NCI-H1105 treated with DMSO at 0.1 percent for 48 hours (cell line): ENCODE measurements around the gene MPV17L2.

Experiments
- DNase-seq: peaks from one replicate; lab custom pipeline; 2025; lab: John Stamatoyannopoulos, UW

The MPV17L2 gene

DNA sequence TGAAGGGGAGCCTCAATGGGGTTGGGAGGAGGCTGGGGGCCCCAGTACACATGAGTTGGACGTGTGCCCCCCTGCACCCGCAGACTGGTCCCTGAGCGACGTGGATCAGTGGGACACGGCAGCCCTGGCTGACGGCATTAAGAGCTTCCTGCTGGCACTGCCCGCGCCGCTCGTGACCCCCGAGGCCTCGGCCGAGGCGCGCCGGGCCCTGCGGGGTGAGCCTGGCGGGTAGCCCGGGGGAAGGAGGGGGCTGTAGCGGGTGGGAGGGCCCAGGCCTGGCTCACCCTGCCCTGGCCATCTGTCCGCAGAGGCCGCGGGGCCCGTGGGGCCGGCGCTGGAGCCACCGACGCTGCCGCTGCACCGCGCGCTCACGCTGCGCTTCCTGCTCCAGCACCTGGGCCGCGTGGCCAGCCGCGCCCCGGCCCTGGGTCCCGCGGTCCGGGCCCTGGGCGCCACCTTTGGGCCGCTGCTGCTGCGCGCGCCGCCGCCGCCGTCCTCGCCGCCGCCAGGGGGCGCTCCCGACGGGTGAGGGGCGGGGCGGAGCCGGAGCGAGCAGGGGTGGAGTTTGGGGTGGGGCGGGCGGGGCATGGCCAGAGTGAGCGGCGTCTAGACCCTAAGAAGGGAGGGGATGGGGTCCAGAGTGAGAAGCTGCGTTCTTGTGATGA is 31.9 kb upstream of the MPV17L2 start:
- DNase-seq: peak; percentile 52

DNA sequence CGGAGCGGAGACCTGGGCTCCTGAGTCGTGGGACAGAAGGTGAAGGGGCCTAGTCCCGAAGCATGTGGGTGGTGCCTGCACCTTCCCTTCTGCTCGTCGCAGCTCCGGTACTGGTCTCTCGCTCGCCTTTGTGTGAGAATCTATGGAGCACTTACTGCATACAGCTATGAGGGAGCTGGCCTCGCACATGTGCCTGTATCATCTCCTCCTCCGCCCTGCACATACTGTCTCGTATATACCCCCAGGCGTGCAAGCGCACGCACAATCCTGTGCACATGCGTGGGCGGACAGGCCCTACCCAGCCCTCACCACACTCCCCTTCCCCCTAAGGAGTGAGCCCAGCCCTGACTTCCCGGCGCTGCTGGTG is 31.4 kb upstream of the MPV17L2 start:
- no peak for DNase-seq

DNA sequence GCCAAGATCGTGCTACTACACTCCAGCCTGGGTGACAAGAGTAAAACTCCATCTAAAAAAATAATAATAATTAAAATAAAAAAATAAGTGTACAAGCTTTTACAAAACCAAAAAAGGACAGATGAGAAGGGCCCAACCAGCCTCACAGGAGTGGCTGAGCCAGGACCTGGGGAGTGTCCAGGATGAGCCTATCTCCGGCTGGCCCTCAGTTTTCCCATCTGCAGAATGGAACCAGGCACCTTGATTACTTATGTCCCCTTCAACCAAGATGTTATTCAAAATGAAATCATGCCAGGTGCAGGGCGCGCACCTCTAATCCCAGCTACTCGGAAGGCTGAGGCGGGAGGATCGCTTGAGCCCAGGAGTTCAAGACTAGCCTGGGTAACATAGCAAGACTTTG is 28.9 kb upstream of the MPV17L2 start:
- no peak for DNase-seq

DNA sequence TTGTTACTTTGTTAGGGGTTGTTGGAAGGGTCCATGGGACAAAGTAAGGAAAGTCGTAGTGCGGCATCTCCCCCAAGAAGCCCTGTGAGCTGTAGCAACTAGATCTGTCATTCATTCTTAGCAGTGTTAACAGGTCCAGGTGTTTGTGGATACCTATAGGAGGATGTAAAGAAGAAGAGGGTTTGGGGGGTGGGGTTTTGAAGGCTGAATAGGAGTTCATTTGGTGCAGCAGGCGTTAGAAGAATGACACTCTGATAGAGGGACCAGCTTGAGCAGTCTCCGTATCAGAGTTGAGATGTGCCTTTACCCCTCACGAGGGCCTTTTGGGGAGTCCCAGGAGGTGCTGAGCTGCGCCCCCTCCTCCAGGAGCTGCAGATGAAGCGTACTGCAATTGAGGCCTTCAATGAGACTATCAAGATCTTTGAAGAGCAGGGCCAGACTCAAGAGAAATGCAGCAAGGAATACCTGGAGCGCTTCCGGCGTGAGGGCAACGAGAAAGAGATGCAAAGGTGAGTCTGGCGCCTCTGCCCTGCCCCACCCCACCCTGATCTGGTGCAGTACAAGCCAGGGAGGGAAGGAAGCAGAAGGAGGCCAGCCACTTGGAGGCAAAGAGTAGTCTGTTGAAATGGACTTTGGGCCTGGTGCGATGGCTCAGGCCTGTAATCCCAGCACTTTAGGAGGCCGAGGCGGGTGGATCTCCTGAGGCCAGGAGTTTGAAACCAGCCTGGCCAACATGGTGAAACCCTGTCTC is 27.0 kb upstream of the MPV17L2 start:
- DNase-seq: no peak

DNA sequence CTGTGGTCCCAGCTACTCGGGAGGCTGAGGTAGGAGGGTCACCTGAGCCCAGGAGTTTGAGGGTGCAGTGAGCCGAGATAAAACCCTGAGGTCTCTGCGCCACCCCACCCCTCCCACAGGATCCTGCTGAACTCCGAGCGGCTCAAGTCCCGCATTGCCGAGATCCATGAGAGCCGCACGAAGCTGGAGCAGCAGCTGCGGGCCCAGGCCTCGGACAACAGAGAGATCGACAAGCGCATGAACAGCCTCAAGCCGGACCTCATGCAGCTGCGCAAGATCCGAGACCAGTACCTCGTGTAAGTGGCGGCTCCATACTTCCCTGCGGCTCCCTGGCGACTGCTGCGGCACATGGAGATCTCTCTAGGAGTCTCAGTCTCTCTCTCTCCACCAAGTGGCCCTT is 26.0 kb upstream of the MPV17L2 start:
- no peak for DNase-seq

DNA sequence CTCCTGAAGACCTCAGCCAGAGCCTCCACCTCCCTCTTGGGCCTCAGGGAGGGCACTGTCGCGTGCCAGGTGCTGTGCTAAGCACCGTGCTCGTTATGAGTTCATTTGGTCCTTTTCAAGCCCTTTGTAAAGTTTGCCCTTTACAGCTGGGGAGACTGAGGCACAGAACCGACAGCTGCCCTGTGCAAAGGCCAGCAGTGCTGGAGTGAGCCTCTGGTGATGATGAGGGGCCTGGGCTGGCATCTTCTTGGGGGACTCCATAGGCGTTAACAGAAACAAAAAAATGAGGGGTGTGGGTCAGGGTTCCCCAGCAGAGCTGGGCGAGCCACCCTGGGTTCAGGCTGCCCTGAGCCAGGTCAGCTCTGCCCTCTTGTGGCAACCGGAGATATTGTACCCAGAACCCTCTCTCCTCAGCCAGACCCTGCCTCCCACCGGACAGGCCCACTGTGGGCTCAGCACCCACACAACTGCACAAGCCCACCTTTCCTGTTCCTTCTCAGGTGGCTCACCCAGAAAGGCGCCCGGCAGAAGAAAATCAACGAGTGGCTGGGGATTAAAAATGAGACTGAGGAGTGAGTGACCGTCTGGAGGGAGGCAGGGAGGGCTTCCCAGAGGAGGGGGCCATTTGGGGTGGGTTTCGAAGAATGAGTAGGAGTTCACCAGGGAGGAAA is 24.9 kb upstream of the MPV17L2 start:
- DNase-seq: no peak

DNA sequence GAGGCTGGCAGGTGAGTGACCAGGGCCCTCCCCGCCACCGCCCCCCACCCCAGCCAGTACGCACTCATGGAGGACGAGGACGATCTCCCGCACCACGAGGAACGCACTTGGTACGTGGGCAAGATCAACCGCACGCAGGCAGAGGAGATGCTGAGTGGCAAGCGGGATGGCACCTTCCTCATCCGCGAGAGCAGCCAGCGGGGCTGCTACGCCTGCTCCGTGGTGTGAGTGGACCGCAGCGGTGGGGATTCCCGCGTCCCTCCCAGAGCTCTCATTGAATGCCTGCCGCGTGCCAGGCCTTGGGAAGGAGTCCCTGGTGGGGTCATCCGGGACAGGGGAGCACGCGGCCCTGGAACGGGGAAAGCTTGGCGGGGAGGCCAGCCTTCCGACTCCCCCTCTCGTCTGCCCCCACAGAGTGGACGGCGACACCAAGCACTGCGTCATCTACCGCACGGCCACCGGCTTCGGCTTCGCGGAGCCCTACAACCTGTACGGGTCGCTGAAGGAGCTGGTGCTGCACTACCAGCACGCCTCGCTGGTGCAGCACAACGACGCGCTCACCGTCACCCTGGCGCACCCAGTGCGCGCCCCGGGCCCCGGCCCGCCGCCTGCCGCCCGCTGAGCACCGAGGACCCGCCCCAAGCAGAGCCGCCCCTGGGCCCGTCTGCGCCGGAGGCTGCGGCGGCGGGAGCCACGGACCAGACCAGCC is 24.2 kb upstream of the MPV17L2 start:
- DNase-seq: no peak

DNA sequence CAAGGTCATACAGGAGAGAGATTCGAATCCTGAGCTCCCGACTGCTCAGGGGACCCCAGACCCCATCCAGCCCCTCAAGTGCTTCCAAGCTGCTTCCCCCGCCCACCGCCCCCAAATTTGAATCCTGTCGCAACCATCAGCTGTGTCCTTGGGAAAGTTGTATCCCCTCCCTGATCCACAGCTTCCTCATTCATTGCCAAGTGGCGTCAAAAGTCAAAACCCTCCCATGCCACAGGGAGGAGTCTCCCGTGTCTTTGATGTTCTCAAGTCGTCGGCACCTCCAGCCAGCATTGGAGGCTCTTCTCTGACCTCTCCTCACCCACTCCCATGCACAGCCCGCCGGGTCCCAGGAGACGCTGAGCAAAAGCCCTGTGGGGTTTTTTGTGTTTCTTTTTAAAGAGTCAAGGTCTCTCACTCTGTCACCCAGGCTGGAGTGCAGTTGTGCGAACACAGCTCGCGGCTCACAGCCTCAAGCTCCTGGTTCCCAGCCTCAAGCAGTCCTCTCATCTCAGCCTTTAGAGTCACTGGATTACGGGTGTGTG is 22.2 kb upstream of the MPV17L2 start:
- DNase-seq: no peak

DNA sequence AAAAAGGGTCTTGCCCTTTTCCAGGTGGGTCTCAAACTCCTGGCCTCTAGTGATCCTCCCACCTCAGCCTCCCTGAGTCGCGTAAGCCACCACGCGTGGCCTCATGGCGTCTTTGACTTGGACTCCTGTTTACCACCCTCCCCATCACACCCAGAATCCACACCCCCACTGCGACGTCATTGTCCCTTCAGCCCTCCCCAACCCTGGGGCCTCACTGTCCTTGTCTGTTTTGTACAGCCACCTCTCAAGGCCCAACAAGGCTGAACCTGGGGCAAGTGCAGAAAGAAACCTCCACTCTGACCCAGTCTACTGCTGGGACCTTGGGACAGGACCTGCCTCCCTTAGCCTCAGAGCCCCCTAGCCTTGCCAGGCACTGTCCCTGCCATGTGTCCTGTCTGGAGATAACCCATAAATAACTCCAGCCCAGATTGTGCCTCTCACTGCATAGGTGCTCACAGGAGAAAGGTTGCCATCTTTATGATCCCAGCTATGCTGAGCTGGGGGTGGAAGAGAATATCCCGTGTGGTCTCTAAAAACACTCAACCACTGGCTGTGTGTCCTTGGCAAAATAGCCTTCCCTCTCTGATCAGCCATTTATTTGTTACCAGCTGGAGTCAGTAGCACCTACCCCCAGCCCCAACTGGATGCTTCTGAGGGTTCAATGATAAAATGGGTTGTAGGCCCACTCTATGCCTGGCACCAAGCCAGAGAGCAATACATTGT is 21.3 kb upstream of the MPV17L2 start:
- no peak for DNase-seq

DNA sequence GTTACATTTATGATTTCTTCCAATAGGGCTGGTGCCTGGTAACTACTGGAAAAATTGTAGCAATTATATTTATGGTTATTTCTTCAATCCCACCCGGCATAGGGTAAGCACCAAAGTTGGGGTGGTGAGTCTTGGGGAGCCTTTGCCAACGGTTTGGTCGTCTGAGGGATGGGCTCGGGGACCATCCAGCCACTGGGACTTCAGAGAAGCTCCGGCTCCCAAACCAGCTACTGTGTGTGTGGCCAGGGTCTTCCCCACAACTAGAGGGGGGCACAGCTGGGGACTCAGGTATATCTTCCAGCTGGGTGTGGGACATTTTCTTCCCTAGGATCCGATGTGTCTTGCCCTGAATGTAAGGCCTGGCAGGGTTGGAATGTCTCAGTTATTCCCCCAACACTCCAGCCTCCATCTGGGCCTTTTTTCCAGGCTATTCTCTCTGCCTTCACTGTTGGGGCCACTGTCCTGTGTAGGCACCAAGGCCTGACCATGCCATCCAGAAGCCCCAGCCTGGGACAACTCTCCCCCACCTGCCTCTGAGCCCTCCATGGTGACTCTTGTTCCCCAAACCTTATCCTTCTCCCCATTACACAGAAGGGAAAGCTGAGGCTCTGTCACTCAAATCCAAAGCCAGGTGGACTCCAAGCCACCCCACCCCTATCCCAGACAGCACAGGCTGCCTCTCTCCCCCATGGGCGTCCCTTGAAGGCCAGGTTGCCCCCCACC is 20.5 kb upstream of the MPV17L2 start:
- DNase-seq: no peak

DNA sequence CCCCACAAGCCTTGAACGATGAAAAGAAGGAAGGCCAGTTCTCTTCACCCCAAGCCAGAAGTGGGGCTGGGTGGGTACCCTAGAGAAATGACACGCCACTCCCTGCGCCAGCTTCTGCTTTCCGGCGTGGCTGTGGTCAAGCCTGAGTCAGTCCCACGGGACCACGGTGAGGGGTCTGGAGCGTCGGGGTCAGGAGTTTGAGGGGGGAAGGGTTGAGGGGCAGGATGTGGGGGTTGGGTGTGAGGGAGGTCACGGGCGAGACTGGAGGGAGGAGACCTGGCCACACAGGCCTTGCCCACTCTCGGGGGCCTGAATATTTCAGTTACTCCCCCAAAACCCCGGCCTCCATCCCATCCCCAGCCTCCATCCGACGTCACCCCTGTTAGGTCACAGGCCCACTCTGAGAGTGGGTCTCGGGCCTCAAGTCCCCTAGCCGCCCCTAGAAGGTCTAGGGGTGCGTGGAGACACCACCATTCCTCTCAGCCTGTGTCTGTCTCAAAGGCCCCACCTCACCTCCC is 19.9 kb upstream of the MPV17L2 start:
- no peak for DNase-seq

DNA sequence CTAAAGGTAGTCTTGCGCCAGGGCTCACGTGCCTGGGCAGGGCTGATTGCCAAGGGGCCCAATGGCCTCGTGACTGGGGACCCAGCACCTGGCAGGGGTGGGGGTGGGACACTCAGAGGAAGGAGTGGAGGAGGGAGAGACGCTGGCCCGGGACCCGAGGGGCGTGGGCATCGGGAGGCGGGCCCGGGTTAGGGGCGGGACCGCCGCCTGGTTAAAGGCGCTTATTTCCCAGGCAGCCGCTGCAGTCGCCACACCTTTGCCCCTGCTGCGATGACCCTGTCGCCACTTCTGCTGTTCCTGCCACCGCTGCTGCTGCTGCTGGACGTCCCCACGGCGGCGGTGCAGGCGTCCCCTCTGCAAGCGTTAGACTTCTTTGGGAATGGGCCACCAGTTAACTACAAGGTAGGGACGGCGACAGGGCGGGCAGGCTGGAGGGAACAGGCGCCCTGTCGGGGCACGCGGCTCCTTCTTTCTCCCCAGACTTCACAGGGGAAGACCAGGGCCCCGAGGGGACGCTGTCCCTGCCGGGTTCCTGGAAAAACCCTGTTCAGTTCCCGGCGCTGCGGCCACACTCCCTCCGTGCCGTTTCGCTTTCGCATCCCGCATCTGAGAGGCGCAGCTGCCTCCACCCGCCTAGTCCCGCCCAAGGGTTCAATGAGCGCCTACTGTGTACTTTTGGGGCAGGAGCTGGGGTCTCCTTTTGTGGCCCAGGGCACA is 19.3 kb upstream of the MPV17L2 start, which contains the start of gene IFI30:
Gene IFI30, plus strand, starts transcription at position 242 of the 717 bp plus-strand sequence. Its CDS starts 29 bp downstream, at position 271.
- DNase-seq: peak; percentile 83

DNA sequence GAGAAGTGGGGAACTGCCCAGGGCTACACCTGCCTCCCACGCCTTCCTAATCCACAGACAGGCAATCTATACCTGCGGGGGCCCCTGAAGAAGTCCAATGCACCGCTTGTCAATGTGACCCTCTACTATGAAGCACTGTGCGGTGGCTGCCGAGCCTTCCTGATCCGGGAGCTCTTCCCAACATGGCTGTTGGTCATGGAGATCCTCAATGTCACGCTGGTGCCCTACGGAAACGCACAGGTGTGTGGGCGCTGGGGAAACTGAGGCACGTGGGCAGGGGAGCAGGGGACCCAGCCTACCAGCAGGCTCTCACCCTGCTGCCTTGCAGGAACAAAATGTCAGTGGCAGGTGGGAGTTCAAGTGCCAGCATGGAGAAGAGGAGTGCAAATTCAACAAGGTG is 18.0 kb upstream of the MPV17L2 start:
- no peak for DNase-seq

DNA sequence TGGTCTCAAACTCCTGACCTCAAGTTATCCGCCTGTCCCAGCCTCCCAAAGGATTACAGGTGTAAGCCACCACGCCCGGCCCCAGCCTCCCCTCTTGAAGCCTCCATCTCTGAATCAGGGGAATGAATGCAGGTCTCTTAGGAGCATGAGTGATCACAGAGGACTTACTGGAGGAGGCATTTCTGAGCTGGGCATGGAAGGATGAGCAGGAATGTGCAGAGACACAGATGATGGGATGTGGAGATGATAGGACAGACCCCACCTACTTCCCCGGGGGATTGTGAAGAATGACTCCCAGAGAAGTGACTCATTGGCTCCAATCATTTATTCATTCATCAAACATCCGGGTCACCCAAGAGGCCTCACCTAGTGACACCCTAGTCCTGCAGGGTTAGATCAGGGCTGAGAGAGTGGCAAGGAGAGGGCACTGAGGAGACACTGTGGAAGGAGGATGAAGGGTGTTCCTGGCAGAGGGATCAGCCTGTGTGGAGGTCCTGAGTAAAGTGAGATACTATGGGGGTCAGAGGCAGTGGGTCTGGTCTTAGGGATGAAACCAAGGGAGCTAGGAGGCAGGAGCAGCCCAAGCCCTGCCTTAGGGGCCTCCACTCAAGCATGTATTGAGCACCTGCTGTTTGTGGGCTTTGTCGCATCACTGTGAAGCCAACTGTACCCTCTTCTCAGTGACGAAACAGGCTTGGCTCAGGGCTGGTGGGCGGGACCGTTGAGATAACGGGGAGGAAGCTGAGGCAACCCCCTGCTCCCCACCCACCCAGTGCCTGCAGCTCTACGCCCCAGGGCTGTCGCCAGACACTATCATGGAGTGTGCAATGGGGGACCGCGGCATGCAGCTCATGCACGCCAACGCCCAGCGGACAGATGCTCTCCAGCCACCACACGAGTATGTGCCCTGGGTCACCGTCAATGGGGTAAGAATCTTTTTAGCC is 16.4 kb upstream of the MPV17L2 start:
- DNase-seq: no peak

DNA sequence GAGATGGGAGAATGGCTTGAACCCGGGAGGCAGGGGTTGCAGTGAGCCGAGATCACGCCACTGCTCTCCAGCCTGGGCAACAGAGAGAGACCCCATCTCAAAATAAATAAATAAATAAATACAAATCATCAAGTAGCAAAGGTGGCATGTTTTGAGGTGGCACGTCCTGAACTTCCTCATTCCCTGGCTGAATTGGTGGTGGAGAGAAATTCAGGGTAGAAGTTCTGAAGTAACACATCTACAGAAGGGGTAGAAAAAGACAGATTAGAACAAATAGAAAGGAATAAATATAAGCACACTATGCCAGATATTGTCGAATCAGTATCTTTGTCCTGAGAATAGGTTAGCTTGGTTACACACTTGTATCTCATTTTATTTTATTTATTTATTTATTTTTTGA is 13.1 kb upstream of the MPV17L2 start:
- no peak for DNase-seq

DNA sequence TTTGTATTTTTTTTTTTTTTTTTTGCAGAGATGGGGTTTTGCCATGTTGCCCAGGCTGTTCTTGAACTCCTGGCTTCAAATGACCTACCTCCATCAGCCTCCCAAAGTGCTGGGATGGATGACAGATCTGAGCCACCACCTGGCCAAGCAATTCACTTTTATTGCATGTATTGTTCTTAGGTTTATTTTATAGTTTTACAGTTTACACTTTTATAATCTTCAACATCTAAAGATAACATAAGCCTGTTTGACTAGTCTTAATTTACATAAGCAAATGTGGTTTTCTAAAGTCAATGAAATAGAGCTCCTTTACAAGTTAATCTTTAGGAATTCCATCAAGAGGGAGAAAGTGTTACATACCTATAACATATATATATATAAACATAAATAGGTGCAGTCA is 9.5 kb upstream of the MPV17L2 start:
- DNase-seq: no peak

DNA sequence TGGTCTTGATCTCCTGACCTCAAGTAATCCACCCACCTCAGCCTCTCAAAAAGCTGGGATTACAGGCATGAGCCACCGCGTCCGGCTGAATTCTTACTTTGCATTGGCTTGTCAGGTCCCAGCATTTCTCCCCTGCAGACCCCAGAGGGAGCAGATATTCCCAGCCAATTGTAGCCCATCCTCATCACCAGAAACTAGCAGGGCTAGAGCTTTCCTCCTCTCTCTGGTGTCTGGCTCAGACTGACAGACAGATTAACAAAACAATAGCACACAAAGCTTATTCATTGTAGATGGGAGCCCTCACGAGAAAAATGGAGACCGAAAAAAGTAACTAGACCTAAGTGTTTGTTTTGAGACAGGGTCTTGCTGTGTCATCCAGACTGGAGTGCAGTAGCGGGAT is 7.5 kb upstream of the MPV17L2 start:
- no peak for DNase-seq

DNA sequence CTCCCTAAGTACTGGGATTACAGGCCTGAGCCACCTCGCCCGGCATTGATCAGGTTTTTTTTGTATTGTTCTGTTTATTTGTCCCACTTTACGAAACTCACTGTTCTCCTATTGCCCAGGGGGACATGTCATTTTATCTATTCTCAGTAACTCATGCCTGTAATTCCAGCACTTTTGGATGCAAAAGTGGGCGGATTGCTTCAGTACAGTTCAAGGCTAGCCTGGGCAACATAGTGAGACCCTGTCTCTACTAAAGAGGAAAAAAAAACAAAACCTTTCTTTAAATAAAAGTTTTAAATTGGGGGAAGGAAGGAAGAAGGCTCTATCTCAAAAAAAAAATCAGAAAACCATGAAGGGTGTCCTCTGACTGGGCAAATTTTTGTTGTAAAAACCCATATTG is 2.7 kb upstream of the MPV17L2 start:
- DNase-seq: no peak

DNA sequence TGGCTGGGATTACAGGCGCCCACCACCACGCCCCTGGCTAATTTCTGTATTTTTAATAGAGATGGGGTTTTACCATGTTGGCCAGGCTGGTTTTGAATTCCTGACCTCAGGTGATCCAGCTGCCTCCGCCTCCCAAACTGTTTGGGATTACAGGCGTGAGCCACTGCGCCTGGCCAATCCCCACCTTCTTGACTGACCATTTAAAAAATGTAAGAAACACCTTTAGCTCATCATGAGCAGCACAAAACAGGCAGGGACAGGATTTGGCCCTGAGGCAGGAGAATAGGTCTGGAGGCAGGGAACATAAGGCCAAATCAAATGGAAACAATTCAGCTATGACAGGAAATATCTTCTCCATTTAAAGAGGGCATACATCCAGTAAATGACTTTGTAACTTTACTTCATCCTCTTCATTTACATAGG is 1.4 kb upstream of the MPV17L2 start:
- no peak for DNase-seq
